Esophagus muscularis mucosa (tissue), 4 donors: ENCODE results near the gene TRAFD1. TPM values are rescaled to one million over a fixed set of nuclear protein-coding genes. Genes with fewer than 3 reads are reported as not detected.

Experiments used
- DNase-seq: peaks from one replicate; pipeline ENCODE4 v3.0.0-alpha.2; 2017; ENCODE audit errors: extremely low spot score
- H3K27ac ChIP-seq, 4 donors: fragments of 200-600 bp; sonication (generic); replicated peaks in 1 of 4; 1 replicate in 3 of 4; 2 replicates in 1 of 4; pipeline ENCODE4 v1.5.1; 2016 to 2019; ENCODE audit warnings: mild to moderate bottlenecking in 1 of 4
- H3K27me3 ChIP-seq, 4 donors: fragments of 200-600 bp; sonication (generic); one replicate each; pipeline versions ENCODE4 v1.5.1 to v1.6.0; 2016 to 2019
- H3K36me3 ChIP-seq, 4 donors: fragments of 200-600 bp; sonication (generic); one replicate each; pipeline ENCODE4 v1.5.1; 2016 to 2019
- H3K4me1 ChIP-seq, 4 donors: fragments of 200-600 bp; sonication (generic); one replicate each; pipeline ENCODE4 v1.5.1; 2016 to 2019
- H3K4me3 ChIP-seq, 4 donors: fragments of 200-600 bp; sonication (generic); 1 replicate in 2 of 4; 2 replicates in 2 of 4; pipeline ENCODE4 v1.5.1; 2016 to 2019; ENCODE audit warnings: mild to moderate bottlenecking in 4 of 4, moderate library complexity in 1 of 4
- H3K9me3 ChIP-seq, 4 donors: fragments of 200-600 bp; sonication (generic); 1 replicate in 3 of 4; 2 replicates in 1 of 4; pipeline ENCODE4 v1.5.1; 2016 to 2019
- CTCF ChIP-seq, 3 experiments: fragments of 200-600 bp in 2 of 3; fragments of 450-650 bp in 1 of 3; sonication (generic) in 2 of 3; IDR thresholded peaks; one replicate each; pipeline ENCODE4 v1.5.1; 2017 to 2019; ENCODE audit warnings: antibody characterized with exemption in 3 of 3, mild to moderate bottlenecking in 2 of 3, moderate library complexity in 1 of 3
- EP300 ChIP-seq: sonication (generic); formaldehyde crosslinking; IDR thresholded peaks from one replicate; pipeline ENCODE4 v1.6.1; 2017; ENCODE audit warnings: antibody characterized with exemption
- POLR2A ChIP-seq: fragments of 450-650 bp; IDR thresholded peaks from one replicate; pipeline ENCODE4 v1.6.1; 2017; ENCODE audit warnings: antibody characterized with exemption, moderate library complexity, mild to moderate bottlenecking, low read depth
- POLR2AphosphoS5 ChIP-seq, 2 donors: sonication (generic); formaldehyde crosslinking; IDR thresholded peaks; one replicate each; pipeline ENCODE4 v1.6.1; 2017; ENCODE audit warnings: antibody characterized with exemption in 2 of 2
- WGBS: methylation state at CpG from one replicate; pipeline ENCODE4 v1.1.5; 2018; 5-methylcytosine and 5-hydroxymethylcytosine counted together
- intact Hi-C: fragments of 100-400 bp; cut with DNase I; formaldehyde crosslinking; loops from one replicate; pipeline ENCODE4 v1.15.1; 2023
- total RNA-seq, 4 donors: library from RNA; depleted of rRNA; stranded (reverse); fragments of >200 nt; gene quantifications; one replicate each; pipeline versions ENCODE4 v1.1.0 to v1.2.1, GENCODE V29; 2016

The TRAFD1 gene
- total RNA-seq, 4 donors from 2014 or later: 27.2 to 37.4 (median 30.6) TPM

- Histone ChIP-seq H3K27me3 (no peaks in the 10 kb centered on the region), H3K9me3 (no peaks in the 10 kb centered on the region), H3K4me3 (no peak overlapping the region), H3K27ac (no peak overlapping the region), H3K4me1 (peaks cover under 1 to 36% (median 35%) of the 10 kb centered on the region in 4 donors), H3K36me3 (peaks cover 43 to 88% (median 72%) of the 10 kb centered on the region in 4 donors)
- no peak for DNase-seq
- TF ChIP-seq EP300: no peak
- TF ChIP-seq CTCF (IDR thresholded peaks at IDR 0.05): no peak
- TF ChIP-seq POLR2A: no peak
- no peak for TF ChIP-seq POLR2AphosphoS5 (IDR thresholded peaks at IDR 0.05)
- WGBS: 98% methylated on average over 4 of the region's 4 CpGs
- intact Hi-C loops: no loop called here
Observed at GRCh38 chr12:112180422-112180821, 55.1 kb downstream of the TRAFD1 start.

DNA sequence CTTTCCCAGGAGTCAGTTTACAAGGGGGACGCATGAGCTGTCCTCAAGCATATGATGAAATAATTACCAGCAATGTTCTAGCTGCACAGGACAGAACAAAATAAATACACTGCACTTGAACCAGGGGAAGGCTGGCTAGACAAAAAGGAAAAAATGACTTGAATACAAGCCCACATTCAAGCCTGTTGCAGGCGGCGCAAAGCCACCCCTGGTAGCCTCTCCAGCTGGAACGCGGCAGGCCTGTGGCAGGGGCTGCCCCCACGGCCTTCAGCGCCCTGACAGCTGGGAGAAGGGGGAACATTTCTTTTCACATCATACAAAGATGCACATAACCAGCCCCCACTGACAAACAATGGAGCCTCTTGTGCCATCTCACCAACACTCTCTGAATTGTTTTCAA, 57.1 kb downstream of the TRAFD1 start:
- intact Hi-C loops: no loop called here
- 30% methylated on average over 7 of the region's 7 CpGs for WGBS
- H3K4me1 ChIP-seq: peaks cover 3 to 46% (median 41%) of the 10 kb centered on the region in 4 donors
- peak overlapping the region in 2 of 4 donors; percentile 4 to 9 for H3K4me3 ChIP-seq
- H3K9me3 ChIP-seq: no peaks in the 10 kb centered on the region
- no peak for TF ChIP-seq CTCF (IDR thresholded peaks at IDR 0.05)
- peak; percentile 55 to 60 for TF ChIP-seq POLR2AphosphoS5 (IDR thresholded peaks at IDR 0.05)
- no peak for TF ChIP-seq EP300
- TF ChIP-seq POLR2A: no peak
- peaks cover 31 to 80% (median 61%) of the 10 kb centered on the region in 4 donors for H3K36me3 ChIP-seq
- peak overlapping the region; percentile 59 to 75 (median 64) for H3K27ac ChIP-seq
- no peaks in the 10 kb centered on the region for H3K27me3 ChIP-seq
- DNase-seq: no peak

GRCh38 chr12:112183141-112184021, 58.0 kb downstream of the TRAFD1 start:
- peaks cover 3 to 46% (median 41%) of the 10 kb centered on the region in 4 donors for H3K4me1 ChIP-seq
- WGBS: 74% methylated on average over 9 of the region's 9 CpGs
- peaks cover 22 to 73% (median 60%) of the 10 kb centered on the region in 4 donors for H3K36me3 ChIP-seq
- peak overlapping the region in 1 of 4 donors; percentile 4 for H3K4me3 ChIP-seq
- no peak for TF ChIP-seq POLR2AphosphoS5 (IDR thresholded peaks at IDR 0.05)
- no peak for TF ChIP-seq CTCF (IDR thresholded peaks at IDR 0.05)
- TF ChIP-seq POLR2A: no peak
- TF ChIP-seq EP300: no peak
- intact Hi-C loops: no loop called here
- H3K27ac ChIP-seq: peak overlapping the region; percentile 59 to 75 (median 64)
- no peaks in the 10 kb centered on the region for H3K27me3 ChIP-seq
- no peak for DNase-seq
- no peaks in the 10 kb centered on the region for H3K9me3 ChIP-seq

DNA sequence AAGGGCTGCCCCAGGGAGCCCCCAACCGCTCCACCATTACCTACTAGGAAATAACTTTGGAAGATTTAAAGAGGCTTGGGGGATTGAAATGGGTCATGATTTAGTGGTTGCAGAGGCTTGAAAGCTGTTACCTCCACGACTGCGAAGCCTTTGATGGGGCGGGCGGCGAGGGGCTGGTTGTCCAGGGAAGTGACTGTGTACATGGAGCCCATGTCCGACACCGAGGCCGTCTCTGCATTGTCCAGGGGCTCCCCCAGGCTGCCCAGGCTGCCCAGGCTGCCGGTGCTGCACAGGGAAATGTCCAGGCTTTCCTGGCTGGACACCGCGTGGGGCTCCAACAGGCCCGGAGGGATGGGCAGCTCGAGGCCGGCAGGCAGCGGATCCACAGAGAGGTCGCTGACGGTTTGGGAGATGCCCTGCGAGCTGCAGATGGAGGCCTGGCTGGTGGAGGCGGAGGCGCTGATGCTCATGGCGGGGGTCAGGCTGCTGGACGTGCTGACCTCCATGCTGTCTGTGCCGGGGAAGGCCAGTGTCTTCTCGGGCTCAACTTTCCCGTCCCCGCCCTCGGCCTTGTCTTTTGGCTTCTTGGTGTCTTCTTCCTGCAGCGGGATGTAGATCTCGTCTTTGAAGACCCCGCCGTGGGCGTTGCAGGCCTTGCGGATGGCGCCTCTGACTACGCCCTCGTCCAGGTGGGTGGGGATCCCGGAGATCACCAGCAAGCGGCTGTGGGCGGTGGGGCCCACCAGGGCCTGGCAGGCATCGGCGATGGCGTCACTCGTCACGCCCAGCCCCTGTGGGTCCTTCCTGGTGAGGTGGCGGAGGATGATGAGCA, 58.9 kb downstream of the TRAFD1 start:
- peak overlapping the region; percentile 59 to 75 (median 64) for H3K27ac ChIP-seq

More for the DNA sequence above, 58.9 kb downstream of the TRAFD1 start:
- Histone ChIP-seq H3K36me3 (peaks cover 13 to 72% (median 59%) of the 10 kb centered on the region in 4 donors), H3K9me3 (no peaks in the 10 kb centered on the region), H3K4me3 (no peak overlapping the region), H3K27me3 (no peaks in the 10 kb centered on the region), H3K4me1 (peaks cover 3 to 46% (median 41%) of the 10 kb centered on the region in 4 donors)
- intact Hi-C loops: no loop called here
- DNase-seq: no peak
- no peak for TF ChIP-seq POLR2AphosphoS5 (IDR thresholded peaks at IDR 0.05)
- TF ChIP-seq POLR2A: no peak
- TF ChIP-seq EP300: no peak
- TF ChIP-seq CTCF (IDR thresholded peaks at IDR 0.05): no peak
- WGBS: 93% methylated on average over 21 of the region's 46 CpGs
